ENCODE measurements around the gene RALGAPA1. TPM values are rescaled to one million over a fixed set of nuclear protein-coding genes. Genes with fewer than 3 reads are reported as not detected.
A peak's percentile ranks its signal among the peaks of the same experiment; 100 is the strongest.

RALGAPA1 gene
- total and polyA plus RNA-seq, 2 donors (not counting 1 experiment from before 2014, with no cell fraction given), result 7.2 to 34.5 TPM

GRCh38 chr14:35750202-35750904 is 58.7 kb downstream of the RALGAPA1 start:
- no peaks in the 10 kb centered on the region for H4K20me1 ChIP-seq (ENCODE audit: control insufficient read depth, extremely low read depth, insufficient read depth, low read length)
- H3K9me3 ChIP-seq (ENCODE audit: control insufficient read depth, insufficient read depth, low read depth, low read length), result no peaks in the 10 kb centered on the region
- H3K27me3 ChIP-seq (ENCODE audit: control insufficient read depth, insufficient read depth, low read length), result no peaks in the 10 kb centered on the region
- no peak for TF ChIP-seq EZH2 (IDR thresholded peaks at IDR 0.05; ENCODE audit: low read length, missing control alignments)
- TF ChIP-seq, protein P1, sequence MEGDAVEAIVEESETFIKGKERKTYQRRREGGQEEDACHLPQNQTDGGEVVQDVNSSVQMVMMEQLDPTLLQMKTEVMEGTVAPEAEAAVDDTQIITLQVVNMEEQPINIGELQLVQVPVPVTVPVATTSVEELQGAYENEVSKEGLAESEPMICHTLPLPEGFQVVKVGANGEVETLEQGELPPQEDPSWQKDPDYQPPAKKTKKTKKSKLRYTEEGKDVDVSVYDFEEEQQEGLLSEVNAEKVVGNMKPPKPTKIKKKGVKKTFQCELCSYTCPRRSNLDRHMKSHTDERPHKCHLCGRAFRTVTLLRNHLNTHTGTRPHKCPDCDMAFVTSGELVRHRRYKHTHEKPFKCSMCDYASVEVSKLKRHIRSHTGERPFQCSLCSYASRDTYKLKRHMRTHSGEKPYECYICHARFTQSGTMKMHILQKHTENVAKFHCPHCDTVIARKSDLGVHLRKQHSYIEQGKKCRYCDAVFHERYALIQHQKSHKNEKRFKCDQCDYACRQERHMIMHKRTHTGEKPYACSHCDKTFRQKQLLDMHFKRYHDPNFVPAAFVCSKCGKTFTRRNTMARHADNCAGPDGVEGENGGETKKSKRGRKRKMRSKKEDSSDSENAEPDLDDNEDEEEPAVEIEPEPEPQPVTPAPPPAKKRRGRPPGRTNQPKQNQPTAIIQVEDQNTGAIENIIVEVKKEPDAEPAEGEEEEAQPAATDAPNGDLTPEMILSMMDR (conservative IDR thresholded peaks at IDR 0.05 in 1 of 2, IDR thresholded peaks at IDR 0.05 in 1 of 2; ENCODE audit: low read depth in 1 of 2, low read length in 2 of 2), result no peak
- H3K9ac ChIP-seq (ENCODE audit: insufficient read depth, low read length), result no peak overlapping the region
- no peaks in the 10 kb centered on the region for H3K4me1 ChIP-seq (ENCODE audit: control insufficient read depth, extremely low read depth, insufficient read depth, low read length)
- H2AFZ ChIP-seq (ENCODE audit: low read length), result no peak overlapping the region
- no peak overlapping the region for H3K4me2 ChIP-seq (ENCODE audit: extremely low read depth, insufficient read depth, low read length)
- DNase-seq (ENCODE audit: low read depth in 2 of 2), result no peak
- H3K79me2 ChIP-seq (ENCODE audit: control insufficient read depth, insufficient read depth, low read length), result no peaks in the 10 kb centered on the region
- H3K4me3 ChIP-seq (replicated peaks in 1 of 4; ENCODE audit: control extremely low read depth in 1 of 4, insufficient read depth in 1 of 4, low read depth in 3 of 4, low read length in 4 of 4), result no peak overlapping the region
- no peak overlapping the region for H3K27ac ChIP-seq (ENCODE audit: insufficient read depth, low read length)
- no peaks in the 10 kb centered on the region for H3K36me3 ChIP-seq (ENCODE audit: control insufficient read depth, insufficient read depth, low read length)

DNA sequence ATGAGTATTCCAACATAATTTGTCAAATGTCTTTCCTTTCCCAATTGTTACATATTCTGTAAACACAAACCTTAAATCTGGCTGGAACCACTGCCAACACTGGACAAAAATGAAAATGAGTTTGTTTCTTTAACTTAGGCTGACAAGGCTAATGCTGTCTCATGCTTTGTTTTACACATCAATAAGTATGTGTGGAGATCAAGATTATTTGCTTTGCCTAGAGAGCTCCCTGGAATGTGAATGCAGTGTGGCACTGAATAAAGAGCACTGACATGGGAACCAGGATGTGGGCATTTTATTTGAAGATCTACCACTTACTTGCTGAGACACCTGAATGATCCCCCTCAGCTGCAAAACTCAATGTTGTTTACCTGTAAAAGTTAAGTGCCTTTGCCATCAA is 61.7 kb downstream of the RALGAPA1 start:
- Histone ChIP-seq H3K79me2 (ENCODE audit: control insufficient read depth, insufficient read depth, low read length) (no peaks in the 10 kb centered on the region), H3K4me2 (ENCODE audit: extremely low read depth, insufficient read depth, low read length) (no peak overlapping the region), H3K9ac (ENCODE audit: insufficient read depth, low read length) (no peak overlapping the region), H3K36me3 (ENCODE audit: control insufficient read depth, insufficient read depth, low read length) (no peaks in the 10 kb centered on the region), H3K27me3 (ENCODE audit: control insufficient read depth, insufficient read depth, low read length) (no peaks in the 10 kb centered on the region), H3K27ac (ENCODE audit: insufficient read depth, low read length) (no peak overlapping the region), H2AFZ (ENCODE audit: low read length) (no peak overlapping the region), H3K9me3 (ENCODE audit: control insufficient read depth, insufficient read depth, low read depth, low read length) (no peaks in the 10 kb centered on the region), H3K4me3 (replicated peaks in 1 of 4; ENCODE audit: control extremely low read depth in 1 of 4, insufficient read depth in 1 of 4, low read depth in 3 of 4, low read length in 4 of 4) (no peak overlapping the region), H4K20me1 (ENCODE audit: control insufficient read depth, extremely low read depth, insufficient read depth, low read length) (no peaks in the 10 kb centered on the region), H3K4me1 (ENCODE audit: control insufficient read depth, extremely low read depth, insufficient read depth, low read length) (no peaks in the 10 kb centered on the region)
- TF ChIP-seq, protein P1 (conservative IDR thresholded peaks at IDR 0.05 in 1 of 2, IDR thresholded peaks at IDR 0.05 in 1 of 2; ENCODE audit: low read depth in 1 of 2, low read length in 2 of 2), result no peak
- no peak for TF ChIP-seq EZH2 (IDR thresholded peaks at IDR 0.05; ENCODE audit: low read length, missing control alignments)
- DNase-seq (ENCODE audit: low read depth in 2 of 2), result peak; percentile 49 to 76

GRCh38 chr14:35742442-35742841 is 66.7 kb downstream of the RALGAPA1 start:
- H2AFZ ChIP-seq (ENCODE audit: low read length), result no peak overlapping the region
- no peak overlapping the region for H3K4me3 ChIP-seq (replicated peaks in 1 of 4; ENCODE audit: control extremely low read depth in 1 of 4, insufficient read depth in 1 of 4, low read depth in 3 of 4, low read length in 4 of 4)
- no peaks in the 10 kb centered on the region for H3K79me2 ChIP-seq (ENCODE audit: control insufficient read depth, insufficient read depth, low read length)
- H3K4me2 ChIP-seq (ENCODE audit: extremely low read depth, insufficient read depth, low read length), result no peak overlapping the region
- TF ChIP-seq EZH2 (IDR thresholded peaks at IDR 0.05; ENCODE audit: low read length, missing control alignments), result no peak
- TF ChIP-seq, protein P1 (conservative IDR thresholded peaks at IDR 0.05 in 1 of 2, IDR thresholded peaks at IDR 0.05 in 1 of 2; ENCODE audit: low read depth in 1 of 2, low read length in 2 of 2), result no peak
- H3K36me3 ChIP-seq (ENCODE audit: control insufficient read depth, insufficient read depth, low read length), result no peaks in the 10 kb centered on the region
- no peaks in the 10 kb centered on the region for H3K27me3 ChIP-seq (ENCODE audit: control insufficient read depth, insufficient read depth, low read length)
- H3K9me3 ChIP-seq (ENCODE audit: control insufficient read depth, insufficient read depth, low read depth, low read length), result no peaks in the 10 kb centered on the region
- no peak for DNase-seq (ENCODE audit: low read depth in 2 of 2)
- H3K4me1 ChIP-seq (ENCODE audit: control insufficient read depth, extremely low read depth, insufficient read depth, low read length), result no peaks in the 10 kb centered on the region
- H3K9ac ChIP-seq (ENCODE audit: insufficient read depth, low read length), result no peak overlapping the region
- H3K27ac ChIP-seq (ENCODE audit: insufficient read depth, low read length), result no peak overlapping the region
- no peaks in the 10 kb centered on the region for H4K20me1 ChIP-seq (ENCODE audit: control insufficient read depth, extremely low read depth, insufficient read depth, low read length)

Data from fibroblast of lung (primary cell).